ENCODE measurements around the gene TMEM132D. TPM values are rescaled to one million over a fixed set of nuclear protein-coding genes. Genes with fewer than 3 reads are reported as not detected.

The TMEM132D gene
- total RNA-seq, 1 experiment from 2014 or later = 0.03 TPM

GRCh38 chr12:129887101-129887500 is 16.7 kb downstream of the TMEM132D start:
- DNase-seq = peak; percentile 16

DNA sequence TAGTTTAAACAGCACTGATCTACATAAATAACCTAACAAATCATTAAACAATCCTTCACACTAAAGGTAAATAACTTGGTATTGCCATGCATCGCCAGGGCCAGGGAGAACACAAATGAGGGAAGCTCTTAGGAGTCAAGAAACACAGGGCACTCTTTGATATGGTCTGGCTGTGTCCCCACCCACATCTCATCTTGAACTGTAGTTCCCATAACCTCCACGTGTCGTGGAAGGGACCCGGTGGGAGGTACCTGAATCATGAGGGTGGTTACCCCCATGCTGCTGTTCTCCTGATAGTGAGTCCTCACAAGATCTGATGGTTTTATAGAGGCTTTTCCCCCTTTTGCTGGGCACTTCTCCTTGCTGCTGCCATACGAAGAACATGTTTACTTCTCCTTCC is 17.3 kb downstream of the TMEM132D start:
- H3K4me3 ChIP-seq = no peak overlapping the region
- H3K9me3 ChIP-seq = no peaks in the 10 kb centered on the region
- no peaks in the 10 kb centered on the region for H3K36me3 ChIP-seq
- H3K27me3 ChIP-seq = no peaks in the 10 kb centered on the region; the same call in none of the 2 replicates
- DNase-seq = no peak

More at GRCh38 chr12:129887101-129887500, 16.7 kb downstream of the TMEM132D start:
- Histone ChIP-seq H3K27me3 (no peaks in the 10 kb centered on the region; the same call in none of the 2 replicates), H3K9me3 (no peaks in the 10 kb centered on the region), H3K4me3 (no peak overlapping the region), H3K36me3 (no peaks in the 10 kb centered on the region)

GRCh38 chr12:129885287-129885686 is 18.5 kb downstream of the TMEM132D start:
- no peak for DNase-seq
- no peaks in the 10 kb centered on the region for H3K9me3 ChIP-seq
- H3K36me3 ChIP-seq = no peaks in the 10 kb centered on the region
- no peaks in the 10 kb centered on the region; the same call in none of the 2 replicates for H3K27me3 ChIP-seq
- no peak overlapping the region for H3K4me3 ChIP-seq

DNA sequence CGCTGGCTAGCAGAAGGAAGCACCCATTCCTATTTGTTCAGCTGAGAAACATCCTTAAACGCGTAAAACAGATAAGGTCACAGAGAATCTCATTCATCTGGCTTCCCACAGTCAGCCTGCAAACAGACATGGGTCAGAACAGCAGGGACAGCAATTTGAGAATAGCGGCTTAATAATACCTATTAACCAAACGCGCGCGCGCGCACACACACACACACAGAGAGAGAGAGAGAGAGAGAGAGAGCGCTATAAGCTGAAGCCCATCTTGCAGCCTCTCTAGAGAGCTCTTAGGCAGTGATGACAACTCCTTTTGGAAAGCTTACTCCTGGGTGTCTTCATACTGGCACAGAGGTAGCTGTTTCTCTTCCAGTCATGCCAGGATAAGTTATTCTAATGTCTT is 26.4 kb downstream of the TMEM132D start:
- no peak for DNase-seq
- Histone ChIP-seq H3K9me3 (no peaks in the 10 kb centered on the region), H3K27me3 (no peaks in the 10 kb centered on the region), H3K36me3 (no peaks in the 10 kb centered on the region), H3K4me3 (no peak overlapping the region)

- no peak overlapping the region for H3K4me3 ChIP-seq
- H3K36me3 ChIP-seq = no peaks in the 10 kb centered on the region
- DNase-seq = no peak
- H3K27me3 ChIP-seq = no peaks in the 10 kb centered on the region
- no peaks in the 10 kb centered on the region for H3K9me3 ChIP-seq
Measured at GRCh38 chr12:129873833-129874208, 30.0 kb downstream of the TMEM132D start.

GRCh38 chr12:129873111-129873832 is 30.6 kb downstream of the TMEM132D start:
- DNase-seq = no peak
- no peak overlapping the region for H3K4me3 ChIP-seq
- H3K27me3 ChIP-seq = no peaks in the 10 kb centered on the region
- H3K36me3 ChIP-seq = no peaks in the 10 kb centered on the region
- no peaks in the 10 kb centered on the region for H3K9me3 ChIP-seq

DNA sequence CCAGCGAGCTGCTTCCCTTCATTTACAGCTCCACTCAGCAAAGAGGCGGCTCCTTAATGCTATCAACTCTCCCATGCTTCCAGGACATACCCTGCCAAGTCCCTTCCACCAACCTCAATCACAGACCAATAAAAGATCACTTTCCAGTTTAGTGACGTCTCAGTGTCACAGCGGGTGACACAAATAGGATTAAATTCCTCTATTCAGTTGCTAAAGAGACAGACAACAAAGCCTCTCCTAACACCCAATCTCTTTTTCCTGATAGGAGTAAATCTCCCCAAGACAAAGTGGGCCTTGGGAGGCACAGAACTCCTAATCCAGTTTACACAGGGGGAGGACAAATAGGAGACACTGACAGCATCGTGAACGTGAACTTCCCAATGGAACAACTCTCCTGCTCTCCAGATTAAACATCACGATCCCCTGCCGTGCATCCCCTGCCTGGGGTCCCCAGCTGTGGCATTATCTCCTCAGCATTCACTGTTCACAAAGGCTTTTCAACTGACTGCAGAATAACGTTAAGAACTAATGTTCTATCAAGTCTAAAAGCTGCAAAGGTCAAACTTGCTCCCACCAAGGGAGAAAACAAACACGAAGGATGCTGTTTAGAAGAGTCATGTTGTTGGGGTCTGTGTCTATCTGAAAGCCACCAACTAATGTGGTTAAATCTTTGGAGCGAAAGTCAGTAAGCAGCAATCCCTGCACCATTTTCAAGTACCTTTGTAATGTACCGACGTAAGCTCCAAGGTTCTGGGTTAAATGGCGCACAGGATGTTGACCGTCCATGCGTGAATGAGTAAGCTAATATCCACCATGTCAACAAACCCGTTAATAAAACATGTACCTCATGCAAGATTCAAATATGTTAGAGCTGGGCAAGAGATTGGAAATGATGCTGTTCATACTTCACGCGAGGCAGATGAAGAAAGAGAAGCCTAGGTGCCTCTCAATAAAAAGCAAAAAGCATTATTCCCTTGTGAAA is 31.5 kb downstream of the TMEM132D start:
- Histone ChIP-seq H3K9me3 (no peaks in the 10 kb centered on the region), H3K27me3 (no peaks in the 10 kb centered on the region), H3K36me3 (no peaks in the 10 kb centered on the region), H3K4me3 (no peak overlapping the region)
- DNase-seq = no peak

DNA sequence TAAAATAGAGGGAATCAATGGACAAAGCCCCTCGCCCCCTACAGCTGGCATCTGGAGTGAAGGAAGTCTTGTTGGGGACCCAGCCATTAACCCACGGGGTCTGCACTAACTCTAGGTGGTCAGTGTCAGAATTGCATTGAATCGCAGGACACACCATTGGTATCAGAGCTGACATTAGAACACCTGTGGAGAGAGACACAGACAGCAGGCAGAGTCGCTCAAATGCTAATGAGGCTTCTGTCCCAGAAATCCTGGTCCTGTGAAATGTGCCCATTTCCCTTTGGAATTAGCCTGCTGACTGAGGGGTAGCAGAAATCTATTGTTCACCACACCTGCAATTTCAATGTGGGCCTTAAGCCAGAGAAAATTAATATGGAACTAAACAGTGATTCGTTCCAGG is 33.0 kb downstream of the TMEM132D start:
- H3K9me3 ChIP-seq = no peaks in the 10 kb centered on the region
- no peaks in the 10 kb centered on the region for H3K27me3 ChIP-seq
- DNase-seq = no peak

GRCh38 chr12:129870136-129870535 is 33.7 kb downstream of the TMEM132D start:
- H3K9me3 ChIP-seq = no peaks in the 10 kb centered on the region
- no peak for DNase-seq
- H3K4me3 ChIP-seq = no peak overlapping the region
- no peaks in the 10 kb centered on the region for H3K36me3 ChIP-seq
- H3K27me3 ChIP-seq = no peaks in the 10 kb centered on the region

More for the DNA sequence above, 33.0 kb downstream of the TMEM132D start:
- Histone ChIP-seq H3K4me3 (no peak overlapping the region), H3K36me3 (no peaks in the 10 kb centered on the region)

DNA sequence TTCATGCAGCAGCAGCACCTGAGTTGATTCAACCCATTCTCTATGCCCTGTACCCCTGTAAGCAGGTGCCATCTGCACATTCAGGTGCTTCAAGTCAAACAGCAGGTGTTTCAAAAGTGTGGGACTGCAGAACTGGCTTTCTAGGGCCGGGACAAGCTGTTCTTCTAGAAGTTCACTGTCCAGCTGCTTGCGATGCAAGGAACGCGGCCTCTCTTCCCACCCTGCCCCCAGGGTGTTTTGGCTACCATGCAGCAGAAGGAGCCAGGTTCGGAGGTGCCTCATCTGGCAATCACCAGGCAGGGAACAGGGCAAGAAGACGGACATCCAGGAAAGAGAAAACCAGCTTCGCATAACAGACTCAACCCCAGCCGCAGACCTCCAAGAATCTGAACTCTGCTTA is 35.2 kb downstream of the TMEM132D start:
- no peaks in the 10 kb centered on the region for H3K9me3 ChIP-seq
- no peak for DNase-seq
- no peak overlapping the region for H3K4me3 ChIP-seq
- H3K36me3 ChIP-seq = no peaks in the 10 kb centered on the region
- H3K27me3 ChIP-seq = no peaks in the 10 kb centered on the region

DNA sequence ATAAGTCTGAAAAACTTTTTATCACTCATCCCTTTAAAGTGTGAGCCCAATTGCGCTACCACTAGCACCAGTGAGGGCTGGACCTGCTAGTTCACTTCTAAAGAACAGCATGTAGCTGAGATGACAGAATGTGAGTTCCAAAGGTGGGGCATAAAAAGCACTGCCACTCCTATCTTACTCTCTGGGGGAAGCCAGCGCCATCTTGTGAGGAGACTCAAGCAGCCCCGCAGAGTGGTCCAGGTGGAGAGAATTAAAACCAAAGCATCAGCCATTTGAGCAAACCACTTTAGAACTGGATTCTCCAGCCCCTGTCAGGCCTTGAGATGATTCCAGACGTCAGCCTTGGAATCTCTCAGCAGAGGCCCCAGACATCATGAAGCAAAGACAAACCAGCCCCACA is 39.9 kb downstream of the TMEM132D start:
- Histone ChIP-seq H3K27me3 (no peaks in the 10 kb centered on the region; the same call in 1 of the 2 replicates), H3K36me3 (no peaks in the 10 kb centered on the region), H3K4me3 (no peak overlapping the region), H3K9me3 (no peaks in the 10 kb centered on the region)
- no peak for DNase-seq

GRCh38 chr12:129862561-129863175 is 41.2 kb downstream of the TMEM132D start:
- no peak for DNase-seq
- Histone ChIP-seq H3K4me3 (no peak overlapping the region), H3K27me3 (no peaks in the 10 kb centered on the region; the same call in 1 of the 2 replicates), H3K9me3 (no peaks in the 10 kb centered on the region), H3K36me3 (no peaks in the 10 kb centered on the region)

DNA sequence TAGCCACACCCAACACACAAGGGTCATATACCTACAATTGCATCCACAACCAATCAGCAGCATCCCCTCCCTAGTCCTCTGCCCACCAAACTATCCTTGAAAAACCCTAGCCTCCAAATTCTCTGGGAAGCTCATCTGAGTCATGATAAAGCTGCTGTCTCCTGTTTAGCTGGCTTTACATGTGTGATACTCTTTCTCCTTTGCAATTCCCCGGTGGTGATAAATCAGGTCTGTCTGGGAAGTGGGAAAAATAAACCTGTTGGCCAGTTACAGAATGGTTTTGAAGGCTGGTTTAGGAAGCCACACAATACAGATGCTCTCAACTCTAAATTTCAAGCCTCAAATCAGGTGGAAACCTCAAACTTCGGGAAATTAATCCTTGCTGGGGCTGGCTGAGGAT is 41.9 kb downstream of the TMEM132D start:
- no peak overlapping the region for H3K4me3 ChIP-seq
- no peak for DNase-seq
- H3K36me3 ChIP-seq = no peaks in the 10 kb centered on the region
- H3K27me3 ChIP-seq = no peaks in the 10 kb centered on the region; the same call in 1 of the 2 replicates
- H3K9me3 ChIP-seq = no peaks in the 10 kb centered on the region

DNA sequence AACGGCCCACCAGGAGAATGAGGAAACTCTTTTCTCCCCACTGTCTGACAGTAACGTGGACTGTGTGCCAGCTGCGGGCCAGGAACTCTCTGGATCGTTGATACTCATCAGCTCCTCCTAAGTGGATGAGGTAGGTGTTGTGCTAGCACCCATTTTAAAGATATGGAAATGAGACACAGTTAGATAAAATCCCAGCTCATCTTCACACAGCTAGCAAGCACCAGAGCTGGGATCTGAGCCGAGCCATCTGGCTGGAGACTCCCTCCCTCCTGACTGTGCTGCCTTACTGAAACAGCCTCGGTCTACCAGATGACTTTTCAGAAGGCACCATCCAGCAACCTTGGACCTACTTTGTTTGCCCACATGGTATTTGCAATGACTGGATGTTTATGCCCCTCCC is 49.2 kb downstream of the TMEM132D start:
- no peak overlapping the region for H3K4me3 ChIP-seq
- H3K9me3 ChIP-seq = no peaks in the 10 kb centered on the region
- no peaks in the 10 kb centered on the region for H3K27me3 ChIP-seq
- no peak for DNase-seq
- H3K36me3 ChIP-seq = no peaks in the 10 kb centered on the region

- no peak for DNase-seq
- H3K36me3 ChIP-seq = no peaks in the 10 kb centered on the region
- H3K4me3 ChIP-seq = no peak overlapping the region
- H3K9me3 ChIP-seq = no peaks in the 10 kb centered on the region
- H3K27me3 ChIP-seq = no peaks in the 10 kb centered on the region
Measured at GRCh38 chr12:129851296-129851695, 52.5 kb downstream of the TMEM132D start.

DNA sequence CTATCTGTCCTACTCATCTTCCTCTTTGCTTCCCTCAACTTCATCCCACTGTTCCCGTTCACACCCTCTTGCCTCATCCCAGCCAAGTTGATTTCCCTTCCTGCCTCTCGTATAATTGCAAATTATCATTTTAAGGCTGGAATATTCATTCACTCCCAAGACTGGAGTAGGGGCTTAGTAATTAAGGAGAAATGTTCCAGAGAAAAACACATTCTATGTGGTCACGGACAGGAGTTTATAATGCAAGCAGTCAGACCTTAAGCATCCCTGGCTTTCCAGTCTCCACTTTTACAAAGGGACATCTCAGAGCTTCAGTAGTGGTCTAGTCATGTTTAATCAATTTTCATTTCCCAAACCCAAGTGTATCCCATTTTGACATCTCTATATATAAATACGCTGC is 54.9 kb downstream of the TMEM132D start:
- no peaks in the 10 kb centered on the region for H3K27me3 ChIP-seq
- no peak overlapping the region for H3K4me3 ChIP-seq
- DNase-seq = no peak
- no peaks in the 10 kb centered on the region for H3K9me3 ChIP-seq
- no peaks in the 10 kb centered on the region for H3K36me3 ChIP-seq

DNA sequence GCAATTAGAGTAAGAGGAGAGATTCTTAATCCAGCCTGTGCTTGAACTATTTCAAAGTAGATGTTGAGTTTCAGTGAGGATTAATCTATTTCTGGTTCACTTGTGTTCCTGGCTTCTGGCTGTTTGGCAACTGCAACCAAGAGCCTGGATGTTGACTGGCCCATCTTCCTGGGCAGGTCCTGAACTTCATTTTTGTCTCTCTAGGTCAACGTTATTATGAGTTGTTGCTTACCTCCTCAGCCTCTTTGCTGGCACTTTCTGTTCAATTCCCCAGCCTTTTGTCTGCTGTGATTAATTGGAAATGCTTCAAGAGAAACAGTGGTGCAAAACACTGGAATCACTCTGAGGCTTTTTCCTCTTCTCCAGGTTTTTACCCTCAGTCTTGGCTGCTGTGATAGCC is 56.8 kb downstream of the TMEM132D start:
- Histone ChIP-seq H3K27me3 (no peaks in the 10 kb centered on the region), H3K4me3 (no peak overlapping the region), H3K9me3 (no peaks in the 10 kb centered on the region), H3K36me3 (no peaks in the 10 kb centered on the region)
- DNase-seq = peak; percentile 28

All from MG63 (cell line).